GM18520 (cell line): ENCODE data around the gene CACFD1.

Experiments
- ATAC-seq: cut with Tn5 transposase; IDR thresholded peaks from one replicate; pipeline ENCODE4 v1.9.1; 2021; ENCODE audit not compliant: unreplicated experiment

Gene CACFD1

GRCh38 chr9:133515615-133516255 is 56.0 kb downstream of the CACFD1 start:
- ATAC-seq: no peak

- no peak for ATAC-seq
Measured at GRCh38 chr9:133516256-133516960, 56.6 kb downstream of the CACFD1 start.

- no peak for ATAC-seq
Measured at GRCh38 chr9:133516961-133517350, 57.2 kb downstream of the CACFD1 start.

- no peak for ATAC-seq
Measured at GRCh38 chr9:133517711-133518110, 57.9 kb downstream of the CACFD1 start.

- no peak for ATAC-seq
Measured at GRCh38 chr9:133518200-133518599, 58.4 kb downstream of the CACFD1 start.

- no peak for ATAC-seq
Measured at GRCh38 chr9:133518706-133519449, 59.1 kb downstream of the CACFD1 start.

- ATAC-seq: no peak
Measured at GRCh38 chr9:133519693-133520092, 59.9 kb downstream of the CACFD1 start.

GRCh38 chr9:133520121-133520835 is 60.5 kb downstream of the CACFD1 start:
- ATAC-seq: no peak
